Right kidney (tissue), 1 donor: ENCODE results near the gene POMT2.
"Not testable (repeated sequence)": the region's sequence is repeated elsewhere in the genome, so short reads cannot be mapped to it uniquely, and the experiment has no call there.

Source experiments
- DNase-seq: peaks from one replicate; pipeline ENCODE4 v3.0.0-alpha.2; 2016

POMT2 gene

DNA sequence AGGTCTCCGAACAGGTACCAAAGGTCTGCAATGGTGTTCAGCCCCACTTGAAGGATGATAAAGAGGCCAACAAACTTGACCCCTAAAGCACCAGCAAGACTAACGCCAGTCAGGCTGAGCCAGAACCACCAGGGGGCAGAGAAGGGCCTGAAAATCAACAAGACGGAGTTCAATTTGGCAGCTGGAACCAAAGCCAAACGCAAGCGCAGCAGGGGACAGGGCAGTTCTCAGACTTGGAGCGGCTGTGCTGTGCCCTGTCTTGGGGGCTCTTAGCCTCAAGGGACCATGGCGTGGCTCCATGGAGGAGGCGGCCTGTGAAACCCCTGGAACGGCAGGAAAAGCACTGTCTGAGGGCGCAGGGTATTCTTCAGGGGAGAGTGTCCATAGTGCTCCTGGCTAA, 19.6 kb downstream of the POMT2 start:
- DNase-seq: peak; percentile 58

GRCh38 chr14:77299771-77300170, 20.9 kb downstream of the POMT2 start:
- no peak for DNase-seq

DNA sequence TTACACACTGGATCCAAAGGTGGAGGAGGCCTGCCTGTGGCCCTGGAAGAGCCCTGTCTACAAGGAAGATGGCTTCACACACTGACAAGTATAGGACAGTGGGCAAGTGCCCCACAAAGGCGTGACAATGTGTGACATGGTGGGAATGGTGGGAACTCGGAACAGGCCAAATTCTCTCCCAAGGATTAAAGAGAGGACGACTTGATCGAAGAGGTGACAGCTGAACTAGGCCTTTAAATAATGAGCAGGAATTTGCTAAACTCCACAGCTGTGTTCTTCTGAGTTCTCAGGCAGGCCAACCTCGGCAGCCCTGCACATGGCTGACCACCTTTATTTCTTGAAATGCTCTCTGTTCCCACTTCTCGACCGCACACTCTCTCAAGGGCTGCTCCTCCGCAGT, 23.8 kb downstream of the POMT2 start:
- DNase-seq: no peak

DNA sequence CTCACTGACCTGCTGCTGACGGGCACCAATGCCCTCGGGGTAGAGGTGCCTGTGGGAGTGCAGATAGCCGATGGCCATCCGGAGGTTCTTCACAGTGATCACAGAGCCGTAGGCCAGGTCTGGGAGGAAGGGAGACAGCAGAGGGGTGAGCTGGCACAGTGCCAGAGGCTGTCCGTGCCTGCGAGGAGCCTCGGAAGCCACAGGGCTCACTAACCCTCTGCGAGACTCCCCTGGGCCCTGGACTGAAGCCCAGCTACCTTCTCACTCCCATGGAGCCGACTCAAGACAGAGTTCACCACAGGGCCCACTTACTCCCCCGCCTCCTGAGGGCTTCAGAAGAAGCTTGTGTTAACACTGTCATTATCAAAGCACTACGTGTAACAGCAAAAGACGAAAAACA, 24.5 kb downstream of the POMT2 start:
- DNase-seq: no peak

- DNase-seq: no peak
Observed at GRCh38 chr14:77290705-77291104, 30.0 kb downstream of the POMT2 start.

GRCh38 chr14:77286576-77286975, 34.1 kb downstream of the POMT2 start:
- no peak for DNase-seq

GRCh38 chr14:77284466-77284865, 36.2 kb downstream of the POMT2 start:
- no peak for DNase-seq

DNA sequence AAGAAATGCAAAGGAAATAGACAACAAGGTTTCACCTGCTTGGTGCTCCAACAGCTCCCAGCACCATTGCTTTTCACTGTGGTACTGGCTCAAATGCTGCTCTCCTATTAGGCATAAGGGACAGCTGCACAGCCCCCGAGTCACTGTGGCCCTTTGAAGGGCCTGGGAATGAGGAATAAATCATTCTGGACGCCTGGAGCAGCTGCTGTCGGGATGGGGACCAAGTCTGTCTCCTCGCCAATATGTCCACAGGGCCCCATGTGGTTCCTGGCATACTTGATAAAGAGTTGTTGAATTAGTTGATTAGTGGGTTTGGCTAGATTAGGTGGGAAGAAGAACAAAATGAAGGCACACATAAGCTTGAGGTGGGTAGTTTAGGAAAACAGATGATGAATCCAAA, 36.6 kb downstream of the POMT2 start:
- no peak for DNase-seq

GRCh38 chr14:77281852-77282410, 38.8 kb downstream of the POMT2 start:
- DNase-seq: no peak

- not testable (repeated sequence) for DNase-seq
Observed at GRCh38 chr14:77280921-77281320, 39.8 kb downstream of the POMT2 start.

- no peak for DNase-seq
Observed at GRCh38 chr14:77279719-77280118, 41.0 kb downstream of the POMT2 start.

- DNase-seq: no peak
Observed at GRCh38 chr14:77278461-77279230, 42.0 kb downstream of the POMT2 start.

DNA sequence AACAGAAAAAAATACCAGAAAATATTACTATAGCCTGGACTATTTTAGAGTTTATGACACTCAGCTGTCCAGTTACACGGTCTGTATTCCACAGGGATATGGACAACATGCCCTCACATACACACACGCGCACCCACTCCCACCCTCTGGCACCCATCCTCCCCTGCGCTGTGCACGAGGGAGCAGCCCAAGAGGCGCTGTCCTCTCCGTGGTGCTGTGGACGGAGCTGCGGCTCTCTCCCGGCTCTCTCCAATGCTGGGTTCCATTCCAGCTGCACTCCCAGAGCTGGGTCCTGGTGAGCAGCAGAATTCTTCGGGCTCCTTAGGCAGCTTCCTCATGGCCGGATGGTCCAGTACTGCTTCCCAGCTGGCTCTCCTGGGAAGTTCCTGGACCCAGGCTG, 43.7 kb downstream of the POMT2 start:
- no peak for DNase-seq

DNA sequence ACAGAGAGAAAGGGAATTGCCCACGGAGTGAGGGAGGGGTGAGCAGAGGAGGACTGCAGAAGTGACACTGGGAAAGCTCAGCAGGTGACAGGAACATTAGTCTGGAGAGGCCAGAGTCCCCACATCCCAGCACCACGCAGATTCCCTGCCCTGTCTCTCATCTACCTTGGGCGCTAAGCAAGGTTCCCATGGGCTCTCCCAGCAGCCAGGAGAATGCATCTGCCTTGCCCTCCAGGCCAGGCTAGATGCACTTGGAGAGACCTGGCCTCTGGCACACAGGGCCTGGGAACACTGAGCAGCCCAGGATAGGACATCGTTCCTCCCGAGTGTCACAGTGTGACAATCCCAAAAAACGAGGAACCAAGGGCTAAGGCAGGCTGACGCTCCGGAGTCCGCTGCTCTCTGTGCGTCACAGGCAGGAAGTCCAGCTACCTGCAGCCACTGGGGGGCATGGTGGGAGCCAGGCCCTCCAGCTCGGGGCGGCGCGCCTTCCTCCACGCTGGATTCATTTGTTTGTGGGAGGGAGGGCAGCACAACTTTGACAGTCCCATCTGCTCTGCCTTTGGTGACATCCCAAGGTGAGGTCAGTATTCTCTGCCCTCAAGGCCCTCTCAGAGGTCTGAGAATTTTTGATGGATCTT, 44.3 kb downstream of the POMT2 start:
- DNase-seq: no peak

GRCh38 chr14:77275601-77276017, 45.1 kb downstream of the POMT2 start:
- no peak for DNase-seq

DNA sequence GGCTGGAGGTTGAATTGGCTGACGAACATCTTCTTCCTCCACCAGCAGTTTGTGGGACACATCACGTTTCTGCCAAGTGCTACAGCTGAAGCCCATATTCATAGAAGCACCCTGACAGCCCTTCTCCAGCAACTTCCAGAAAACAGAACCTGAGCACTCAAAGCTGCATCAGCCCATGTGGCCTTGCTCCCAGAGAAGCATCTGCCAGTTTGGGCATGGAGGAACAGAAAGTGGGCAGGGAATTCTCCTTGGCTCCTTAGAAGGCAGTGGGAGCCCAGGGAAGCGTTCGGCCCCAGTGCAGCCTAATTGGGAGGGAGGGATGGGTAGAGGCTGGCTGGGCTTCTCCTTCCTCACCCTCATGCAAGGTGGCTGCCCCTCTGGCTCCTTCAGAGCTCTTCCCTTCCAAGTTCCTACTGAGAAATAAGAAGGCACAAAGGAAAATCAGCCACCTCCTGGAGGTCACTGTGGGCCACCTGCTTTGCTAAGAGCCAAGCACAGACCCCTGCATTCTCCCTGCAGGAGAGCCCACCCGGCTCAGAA, 45.6 kb downstream of the POMT2 start:
- DNase-seq: no peak

- no peak for DNase-seq
Observed at GRCh38 chr14:77273796-77274195, 46.9 kb downstream of the POMT2 start.

- DNase-seq: no peak
Observed at GRCh38 chr14:77272261-77272660, 48.4 kb downstream of the POMT2 start.

DNA sequence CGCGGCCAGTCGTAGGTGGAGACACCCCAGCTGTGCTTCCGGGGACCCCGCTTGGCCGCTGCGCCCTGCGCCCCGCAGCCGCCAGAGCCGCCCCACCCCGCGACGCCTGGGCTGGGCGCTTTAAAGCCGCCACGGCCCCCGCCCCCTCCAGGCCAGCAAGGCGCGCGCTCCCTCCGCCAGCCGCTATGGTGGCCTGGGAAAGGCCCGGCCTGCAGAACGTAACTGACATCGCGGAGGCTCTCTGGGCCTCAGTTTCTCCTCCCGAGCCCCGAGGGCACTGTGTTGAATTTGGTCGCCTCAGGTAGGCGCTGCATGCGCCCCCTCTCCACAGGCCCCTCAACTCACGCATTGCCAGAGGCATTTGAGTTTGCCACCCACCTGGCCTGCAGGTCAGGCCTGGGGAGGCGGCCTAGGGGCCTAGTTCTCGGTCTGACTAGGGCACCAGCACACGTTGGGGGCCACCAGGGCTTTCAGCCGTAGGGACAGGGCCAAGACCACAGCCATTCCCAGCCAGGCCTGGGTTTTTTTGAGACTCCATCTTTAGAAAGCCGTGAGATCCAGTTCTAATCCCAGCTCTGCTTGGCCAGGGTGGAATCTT, 49.5 kb downstream of the POMT2 start, which contains the start of gene NGB:
TSS of gene NGB (minus strand) at position 94 of the 598 bp plus-strand sequence. CDS start 269 bp downstream, outside the sequence.
- no peak for DNase-seq

- DNase-seq: peak; percentile 43
Observed at GRCh38 chr14:77270361-77271112, 50.1 kb downstream of the POMT2 start.

DNA sequence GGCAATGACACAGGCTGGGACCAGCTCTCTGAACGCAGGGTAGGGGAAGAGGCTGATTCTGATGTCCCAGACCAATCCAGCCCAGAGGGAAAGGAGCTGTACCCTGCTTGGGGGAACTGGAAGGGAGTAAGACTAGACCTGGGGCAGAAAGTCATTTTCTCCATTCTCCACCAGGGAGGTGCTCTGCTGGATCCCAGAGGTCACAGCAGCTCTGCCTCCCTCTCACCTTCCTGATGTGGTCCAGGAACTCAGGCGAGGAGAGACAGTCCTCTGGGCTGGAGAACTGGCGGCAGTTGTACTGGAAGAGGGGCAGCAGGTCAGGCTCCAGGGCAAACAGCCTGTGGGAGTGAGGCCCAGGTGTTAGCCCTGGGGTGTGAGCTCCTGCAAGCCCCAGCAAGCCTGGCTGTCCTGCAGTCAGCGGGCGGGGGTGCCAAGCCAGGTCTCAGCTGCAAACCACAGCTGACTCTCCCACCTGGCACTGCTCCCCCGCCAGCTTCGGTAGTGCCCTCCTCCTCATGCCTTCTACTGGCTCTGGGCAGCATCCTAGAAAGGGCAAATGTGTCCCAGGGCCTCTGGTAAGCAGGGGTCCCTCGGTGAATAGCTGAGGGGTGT, 51.6 kb downstream of the POMT2 start:
- peak; percentile 32 for DNase-seq
